ENCODE data around the gene GCN1. TPM values are rescaled to one million over a fixed set of nuclear protein-coding genes. Genes with fewer than 3 reads are reported as not detected.

Gene GCN1
- total and polyA plus RNA-seq, 2 experiments from 2014 or later, result 28.2 to 197 TPM

DNA sequence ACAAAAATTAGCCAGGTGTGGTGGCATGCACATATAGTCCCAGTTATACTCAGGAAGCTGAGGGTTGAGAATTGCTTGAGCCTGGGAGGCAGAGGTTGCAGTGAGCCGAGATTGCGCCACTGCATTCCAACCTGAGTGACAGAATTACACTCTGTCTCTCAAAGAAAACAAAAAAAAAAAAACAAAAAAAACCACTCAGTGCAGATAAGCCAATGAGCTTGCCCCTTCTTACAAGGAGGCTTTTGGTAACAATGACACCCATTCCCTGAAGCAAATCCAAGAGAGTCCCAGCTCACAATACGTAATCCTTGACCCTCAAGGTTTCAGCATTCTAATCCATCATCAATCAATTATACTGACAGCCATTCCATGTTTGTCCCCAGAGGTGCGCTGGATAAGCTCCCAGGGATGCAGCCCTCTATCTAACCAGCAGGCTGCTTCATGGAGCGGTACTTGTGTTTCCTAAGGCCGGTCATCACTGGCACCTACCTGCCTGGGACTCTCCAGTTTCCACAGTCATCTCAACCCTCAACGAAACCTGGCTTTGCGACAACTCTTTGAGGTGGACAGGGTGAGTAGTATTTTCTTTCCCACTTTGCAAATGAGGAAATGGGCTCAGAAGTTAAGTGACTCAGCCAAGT lies 12.4 kb downstream of the GCN1 start:
- Histone ChIP-seq H3K36me3 (replicated peaks; ENCODE audit: insufficient read depth, low read depth) (no peaks in the 10 kb centered on the region), H4K20me1 (ENCODE audit: insufficient read depth, poor library complexity, severe bottlenecking) (no peaks in the 10 kb centered on the region), H3K27me3 (no peaks in the 10 kb centered on the region), H3K79me2 (peaks cover 33% of the 10 kb centered on the region), H3K4me1 (ENCODE audit: insufficient read depth) (no peaks in the 10 kb centered on the region), H3K9me2 (replicated peaks; ENCODE audit: insufficient read depth) (no peaks in the 10 kb centered on the region), H2AFZ (no peak overlapping the region), H3K9me3 (ENCODE audit: low read depth) (no peaks in the 10 kb centered on the region), H3K4me3 (no peak overlapping the region), H3K27ac (no peak overlapping the region), H3K4me2 (no peak overlapping the region)
- WGBS (ENCODE audit: low lambda C conversion rate, missing lambda C conversion rate), result 83% methylated on average over 8 of the region's 8 CpGs
- peak; percentile 19 for DNase-seq (ENCODE audit: low spot score)
- TF ChIP-seq EZH2 (IDR thresholded peaks at IDR 0.05; ENCODE audit: borderline replicate concordance), result no peak
- TF ChIP-seq EZH2phosphoT487 (IDR thresholded peaks at IDR 0.05; ENCODE audit: low read depth, severe bottlenecking, unreplicated experiment), result no peak
- TF ChIP-seq, protein P1, sequence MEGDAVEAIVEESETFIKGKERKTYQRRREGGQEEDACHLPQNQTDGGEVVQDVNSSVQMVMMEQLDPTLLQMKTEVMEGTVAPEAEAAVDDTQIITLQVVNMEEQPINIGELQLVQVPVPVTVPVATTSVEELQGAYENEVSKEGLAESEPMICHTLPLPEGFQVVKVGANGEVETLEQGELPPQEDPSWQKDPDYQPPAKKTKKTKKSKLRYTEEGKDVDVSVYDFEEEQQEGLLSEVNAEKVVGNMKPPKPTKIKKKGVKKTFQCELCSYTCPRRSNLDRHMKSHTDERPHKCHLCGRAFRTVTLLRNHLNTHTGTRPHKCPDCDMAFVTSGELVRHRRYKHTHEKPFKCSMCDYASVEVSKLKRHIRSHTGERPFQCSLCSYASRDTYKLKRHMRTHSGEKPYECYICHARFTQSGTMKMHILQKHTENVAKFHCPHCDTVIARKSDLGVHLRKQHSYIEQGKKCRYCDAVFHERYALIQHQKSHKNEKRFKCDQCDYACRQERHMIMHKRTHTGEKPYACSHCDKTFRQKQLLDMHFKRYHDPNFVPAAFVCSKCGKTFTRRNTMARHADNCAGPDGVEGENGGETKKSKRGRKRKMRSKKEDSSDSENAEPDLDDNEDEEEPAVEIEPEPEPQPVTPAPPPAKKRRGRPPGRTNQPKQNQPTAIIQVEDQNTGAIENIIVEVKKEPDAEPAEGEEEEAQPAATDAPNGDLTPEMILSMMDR (IDR thresholded peaks at IDR 0.05; ENCODE audit: poor library complexity), result no peak

DNA sequence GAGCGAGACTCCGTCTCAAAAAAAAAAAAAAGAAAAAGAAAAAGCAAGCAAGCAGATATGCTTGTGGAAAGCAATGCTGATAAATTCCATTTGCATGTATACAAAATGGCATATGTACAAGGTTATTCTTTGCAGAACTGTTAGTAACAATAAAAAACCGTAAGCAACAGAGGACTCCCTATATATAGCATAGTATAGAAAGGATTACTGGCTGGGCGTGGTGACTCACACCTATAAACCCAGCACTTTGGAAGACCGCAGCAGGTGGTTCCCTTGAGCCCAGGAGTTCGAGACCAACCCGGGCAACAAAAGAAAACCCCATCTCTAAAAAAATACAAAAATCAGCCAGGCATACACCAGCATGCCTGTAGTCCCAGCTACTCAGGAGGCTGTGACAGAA lies 13.5 kb downstream of the GCN1 start:
- Histone ChIP-seq H3K36me3 (replicated peaks; ENCODE audit: insufficient read depth, low read depth) (no peaks in the 10 kb centered on the region), H3K4me1 (ENCODE audit: insufficient read depth) (no peaks in the 10 kb centered on the region), H3K9me2 (replicated peaks; ENCODE audit: insufficient read depth) (no peaks in the 10 kb centered on the region), H2AFZ (no peak overlapping the region), H3K27ac (no peak overlapping the region), H3K4me3 (no peak overlapping the region), H3K79me2 (peaks cover 26% of the 10 kb centered on the region), H3K4me2 (no peak overlapping the region), H3K9me3 (ENCODE audit: low read depth) (no peaks in the 10 kb centered on the region), H4K20me1 (ENCODE audit: insufficient read depth, poor library complexity, severe bottlenecking) (no peaks in the 10 kb centered on the region), H3K27me3 (no peaks in the 10 kb centered on the region)
- 95% methylated on average over 7 of the region's 7 CpGs for WGBS (ENCODE audit: low lambda C conversion rate, missing lambda C conversion rate)
- no peak for TF ChIP-seq EZH2 (IDR thresholded peaks at IDR 0.05; ENCODE audit: borderline replicate concordance)
- TF ChIP-seq, protein P1 (IDR thresholded peaks at IDR 0.05; ENCODE audit: poor library complexity), result no peak
- no peak for TF ChIP-seq EZH2phosphoT487 (IDR thresholded peaks at IDR 0.05; ENCODE audit: low read depth, severe bottlenecking, unreplicated experiment)
- DNase-seq (ENCODE audit: low spot score), result no peak

DNA sequence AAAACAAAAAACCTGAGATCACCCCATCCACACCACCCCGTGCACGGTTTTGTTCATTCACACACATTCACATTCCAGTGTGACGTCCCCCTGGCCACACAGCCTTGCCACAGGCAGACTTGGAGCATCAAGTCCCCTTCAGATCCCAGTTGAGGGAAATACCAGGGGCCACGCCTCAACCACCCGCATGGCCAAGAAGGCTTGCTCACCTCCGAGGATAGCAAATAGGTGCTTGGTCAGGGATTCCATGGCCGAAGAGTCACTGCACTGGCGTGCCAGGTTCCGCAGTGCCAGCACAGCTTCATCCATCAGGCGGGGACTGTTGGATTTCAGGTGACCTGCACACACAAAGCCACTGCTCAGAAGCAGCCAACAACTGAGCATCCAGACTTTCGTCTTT lies 19.0 kb downstream of the GCN1 start:
- no peak overlapping the region for H3K4me3 ChIP-seq
- DNase-seq (ENCODE audit: low spot score), result no peak
- H3K79me2 ChIP-seq, result peaks cover 6% of the 10 kb centered on the region
- H2AFZ ChIP-seq, result no peak overlapping the region
- H3K4me2 ChIP-seq, result no peak overlapping the region
- 96% methylated on average over 10 of the region's 11 CpGs for WGBS (ENCODE audit: low lambda C conversion rate, missing lambda C conversion rate)
- H3K27ac ChIP-seq, result no peak overlapping the region
- no peaks in the 10 kb centered on the region for H3K36me3 ChIP-seq (replicated peaks; ENCODE audit: insufficient read depth, low read depth)
- H3K4me1 ChIP-seq (ENCODE audit: insufficient read depth), result no peaks in the 10 kb centered on the region
- no peaks in the 10 kb centered on the region for H3K27me3 ChIP-seq
- no peaks in the 10 kb centered on the region for H4K20me1 ChIP-seq (ENCODE audit: insufficient read depth, poor library complexity, severe bottlenecking)
- H3K9me3 ChIP-seq (ENCODE audit: low read depth), result no peaks in the 10 kb centered on the region
- TF ChIP-seq, protein P1 (IDR thresholded peaks at IDR 0.05; ENCODE audit: poor library complexity), result no peak
- TF ChIP-seq EZH2phosphoT487 (IDR thresholded peaks at IDR 0.05; ENCODE audit: low read depth, severe bottlenecking, unreplicated experiment) (no peak), EZH2 (IDR thresholded peaks at IDR 0.05; ENCODE audit: borderline replicate concordance) (no peak)
- H3K9me2 ChIP-seq (replicated peaks; ENCODE audit: insufficient read depth), result no peaks in the 10 kb centered on the region
